ENCODE data around the gene GMNN.
A peak's percentile ranks its signal among the peaks of the same experiment; 100 is the strongest.

The GMNN gene

DNA sequence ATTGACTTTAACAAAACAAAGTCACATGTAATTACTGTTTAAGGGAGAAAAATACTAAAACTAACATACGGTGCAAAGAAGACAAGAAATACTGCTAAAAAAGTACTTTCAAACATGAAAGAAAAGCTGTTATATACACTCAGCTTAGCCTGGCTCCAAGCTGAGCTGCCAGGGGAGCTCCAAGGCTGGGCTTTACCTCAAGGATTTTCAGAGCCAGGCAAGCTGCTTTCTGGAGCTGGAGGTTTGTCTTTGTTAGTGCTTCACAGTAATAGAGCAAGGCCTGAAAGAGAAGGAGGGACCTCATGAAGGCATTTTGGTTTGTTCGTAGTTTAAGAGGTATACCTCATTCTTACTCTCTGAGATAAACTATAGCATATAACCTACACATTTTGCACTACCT, 43.6 kb downstream of the GMNN start:
- no peak for DNase-seq

DNA sequence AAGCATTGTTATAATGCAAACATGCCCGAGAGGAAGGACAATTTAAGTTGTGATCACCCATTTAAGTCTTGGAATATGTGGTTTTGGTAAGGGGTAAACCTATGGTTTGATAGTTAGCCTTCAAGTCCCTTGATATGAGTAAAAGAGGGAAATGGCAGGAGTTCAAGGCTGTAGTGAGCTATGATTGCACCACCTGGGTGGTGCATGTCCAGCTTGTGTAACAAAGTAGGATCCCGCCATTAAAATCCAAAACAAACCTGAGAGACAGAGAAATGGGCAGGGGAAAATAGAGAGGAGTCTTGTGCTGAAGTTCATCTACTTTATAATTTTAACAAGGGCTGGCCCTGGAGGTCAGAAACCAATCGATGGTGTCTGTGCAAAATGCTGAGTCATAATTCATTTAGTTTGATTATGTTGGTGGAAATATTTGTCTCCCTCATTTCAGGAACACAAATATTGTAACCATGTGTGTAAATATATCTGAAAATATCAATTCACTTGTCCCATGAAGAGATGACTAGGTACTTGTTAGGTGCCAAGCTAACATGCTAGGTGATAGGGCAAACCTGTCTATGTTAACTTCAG, 47.2 kb downstream of the GMNN start:
- no peak for DNase-seq

GRCh38 chr6:24822696-24823095, 48.0 kb downstream of the GMNN start:
- no peak for DNase-seq

DNA sequence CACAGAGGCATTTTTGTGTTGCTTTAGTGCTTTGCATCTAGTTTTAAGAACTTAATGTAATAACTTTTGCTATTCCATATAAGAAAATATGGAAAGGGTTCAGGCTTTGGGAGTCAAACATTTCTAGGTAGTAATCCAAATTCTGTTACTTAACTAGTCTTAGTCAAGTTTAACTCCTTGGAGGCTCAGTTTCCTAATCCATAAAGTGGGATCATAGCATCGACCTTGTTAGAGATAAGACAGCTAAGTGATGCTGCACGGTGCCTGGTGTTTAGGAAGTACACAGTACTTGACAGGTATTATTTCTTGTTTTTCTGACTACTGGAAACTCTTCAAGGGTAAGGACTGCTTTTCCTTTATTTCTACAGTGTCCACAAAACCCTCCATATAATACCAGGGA, 48.4 kb downstream of the GMNN start:
- DNase-seq = no peak

DNA sequence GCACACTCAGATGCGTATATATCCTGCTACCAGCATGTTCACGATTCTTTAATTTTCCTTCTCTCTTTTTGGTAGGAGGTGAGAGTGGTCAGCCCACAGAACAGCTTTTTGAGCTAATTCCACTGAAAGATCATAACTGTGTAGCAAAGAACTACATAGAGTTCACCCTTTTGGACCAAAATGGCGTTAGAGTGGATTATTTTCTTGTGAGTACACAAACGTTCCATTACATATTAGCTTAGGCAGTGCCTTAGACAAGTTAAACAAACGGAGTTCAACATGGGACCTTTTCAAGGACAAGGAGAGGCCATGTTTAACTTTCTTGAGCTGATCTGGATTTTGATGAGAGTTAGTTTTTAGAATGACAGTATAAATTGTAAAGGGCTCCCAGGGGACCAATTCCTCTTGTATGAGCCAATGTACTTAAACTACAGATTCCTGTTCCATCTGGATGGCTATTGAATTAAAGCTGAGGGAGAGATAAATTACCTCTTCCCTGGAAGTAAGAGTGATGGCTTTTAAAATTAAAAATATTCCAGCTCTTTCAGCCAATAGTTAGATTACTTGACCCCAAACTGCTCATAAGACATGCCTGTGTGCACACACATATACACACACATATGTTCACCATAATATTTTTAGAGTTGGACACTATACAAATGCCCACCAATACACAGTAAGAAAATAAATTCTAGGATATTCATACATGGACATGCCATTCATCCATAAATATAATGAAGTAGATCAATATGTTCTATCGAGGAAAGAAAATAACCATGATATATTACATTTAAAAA, 49.6 kb downstream of the GMNN start:
- no peak for DNase-seq

- DNase-seq = no peak
Observed at GRCh38 chr6:24825130-24825630, 50.4 kb downstream of the GMNN start.

- no peak for DNase-seq
Observed at GRCh38 chr6:24827162-24827561, 52.4 kb downstream of the GMNN start.

- DNase-seq = no peak
Observed at GRCh38 chr6:24827970-24828369, 53.2 kb downstream of the GMNN start.

DNA sequence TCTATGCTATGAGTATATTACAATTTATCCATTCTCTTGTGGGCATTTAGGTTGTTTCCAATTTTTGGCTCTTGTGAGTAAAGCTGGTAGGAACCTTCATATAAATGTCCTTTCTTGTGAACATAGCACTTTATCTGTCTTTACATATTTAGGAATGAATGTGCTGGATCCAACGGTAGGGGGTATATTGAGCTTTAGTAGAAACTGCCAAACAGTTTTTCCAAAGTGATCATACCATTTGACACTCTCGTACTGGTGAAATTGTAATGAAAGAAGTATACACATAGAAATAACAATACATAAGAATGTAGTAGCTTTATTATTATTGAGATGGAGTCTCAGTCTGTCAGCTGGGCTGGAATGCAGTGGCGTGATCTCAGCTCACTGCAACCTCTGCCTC, 54.9 kb downstream of the GMNN start:
- no peak for DNase-seq

- peak; percentile 76 for DNase-seq
Observed at GRCh38 chr6:24831771-24832716, 57.3 kb downstream of the GMNN start.

DNA sequence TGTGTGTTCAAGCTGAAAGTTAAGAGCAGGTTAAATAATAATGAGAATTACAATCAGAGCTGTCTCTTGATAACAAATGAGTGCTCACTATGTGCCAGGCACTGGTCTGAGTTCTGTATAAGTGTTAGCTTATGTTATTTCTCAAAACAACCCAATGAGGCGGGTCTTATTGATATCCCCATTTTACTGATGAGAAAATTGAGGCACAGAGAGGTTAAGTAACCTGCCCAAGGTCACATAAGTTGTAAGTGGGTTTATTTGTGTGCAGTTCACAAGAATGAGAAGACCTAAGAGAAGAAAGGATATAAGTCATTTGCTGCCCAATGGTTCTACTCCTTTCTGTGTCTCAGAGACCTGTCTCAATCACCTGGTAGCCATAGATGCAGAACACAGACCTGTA, 58.1 kb downstream of the GMNN start:
- DNase-seq = no peak

DNA sequence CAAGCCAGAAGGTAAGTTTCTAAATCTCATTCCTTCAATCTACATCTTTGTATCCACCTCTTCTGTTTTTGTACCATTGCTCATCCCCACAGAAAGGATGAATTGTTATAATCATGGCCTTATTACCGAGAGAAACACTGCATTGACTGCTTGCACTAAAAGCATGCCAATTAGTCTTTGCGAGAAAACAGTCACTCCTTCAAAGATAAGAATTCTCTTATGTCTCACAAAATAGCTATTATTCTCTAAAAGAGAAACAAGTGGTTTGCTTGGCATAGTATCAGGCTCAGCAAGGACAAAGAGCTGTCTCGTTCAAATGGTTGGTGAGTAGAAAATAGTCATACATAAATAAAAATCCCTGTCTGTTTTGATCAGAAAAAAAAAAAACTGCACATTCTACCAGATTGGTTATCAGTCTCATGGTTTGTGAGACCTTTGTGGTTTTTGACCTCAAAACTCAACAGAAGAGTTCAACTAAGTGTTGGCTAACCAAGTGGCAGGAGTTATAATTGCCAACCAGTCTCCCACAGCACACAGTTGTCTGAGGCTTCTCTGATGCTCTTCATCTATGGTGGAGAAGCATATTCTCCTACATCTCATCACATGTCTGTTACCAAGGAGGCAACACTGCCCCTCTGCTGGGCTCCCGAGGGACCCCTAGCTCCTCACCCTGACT, 59.1 kb downstream of the GMNN start:
- DNase-seq = no peak
